HG02588 (cell line): ENCODE results near the gene NR4A2.

ENCODE experiments used
- ATAC-seq: cut with Tn5 transposase; IDR thresholded peaks from one replicate; pipeline ENCODE4 v1.9.1; 2021; ENCODE audit warnings: mild to moderate bottlenecking, moderate library complexity; ENCODE audit not compliant: unreplicated experiment

NR4A2 gene

DNA sequence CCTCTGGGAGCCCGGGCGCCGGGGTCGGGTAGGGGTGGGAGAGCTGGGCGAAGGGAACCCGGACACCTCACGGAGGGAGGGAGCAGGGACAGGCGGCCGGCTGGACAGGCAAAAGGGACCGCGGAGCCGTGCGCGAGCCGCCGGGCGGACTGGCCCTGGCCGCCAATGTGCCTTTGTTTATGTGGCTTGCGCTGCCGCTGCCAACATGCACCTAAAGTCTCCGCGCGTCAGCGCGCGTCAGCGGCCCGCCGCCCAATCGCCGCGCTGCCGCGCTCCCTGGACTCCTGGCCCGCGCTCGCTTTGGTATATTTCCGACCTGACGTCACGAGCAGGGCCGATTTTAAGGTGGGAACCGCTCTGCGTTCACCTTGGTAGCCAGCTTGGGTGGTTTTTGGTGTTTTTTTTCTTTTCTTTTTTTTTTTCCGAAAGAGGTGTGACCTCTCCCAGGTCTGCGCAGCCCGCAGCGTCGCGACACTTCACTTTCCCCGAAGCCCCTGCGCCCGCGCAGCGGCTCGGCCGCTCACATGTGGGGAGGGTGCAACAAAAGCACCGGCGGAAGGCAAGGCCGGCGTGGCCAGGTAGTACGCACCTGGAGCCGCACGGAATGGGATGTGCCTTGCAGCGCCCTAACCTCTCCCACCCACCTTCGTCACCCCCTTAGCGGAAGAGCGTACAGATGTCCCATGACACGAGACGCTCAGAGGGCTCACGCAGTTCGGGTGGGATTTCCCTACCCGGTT is at the start of gene NR4A2:
Gene NR4A2 (minus strand): TSS at position 188 of the 740 bp plus-strand sequence. CDS start 2,535 bp downstream, outside the sequence.
- ATAC-seq = peak; percentile 76

DNA sequence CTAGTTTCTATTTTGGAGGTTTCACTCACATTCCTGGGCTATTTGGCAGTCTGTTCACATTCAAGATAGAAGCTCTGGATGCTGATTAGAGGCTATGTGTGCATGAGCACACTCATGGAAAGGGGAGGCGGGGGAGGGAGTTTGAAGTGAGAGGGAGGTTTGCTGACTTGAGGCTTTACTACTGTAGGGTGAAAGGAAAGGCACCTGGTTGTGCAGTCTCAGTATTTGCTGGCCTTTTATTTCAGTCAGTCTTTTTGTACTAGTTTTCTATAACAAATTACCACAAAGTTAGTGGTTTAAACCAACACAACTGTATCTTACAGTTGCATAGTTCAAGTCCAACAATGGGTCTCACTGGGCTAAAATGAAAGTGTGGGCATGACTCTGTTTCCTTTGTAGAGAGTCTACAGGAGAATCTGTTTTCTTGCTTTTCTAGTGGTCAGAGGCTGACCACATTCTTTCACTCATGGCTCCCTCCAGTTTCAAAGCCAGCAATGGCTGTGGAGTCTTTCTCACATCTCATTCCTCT is 47.7 kb upstream of the NR4A2 start:
- peak; percentile 80 for ATAC-seq

DNA sequence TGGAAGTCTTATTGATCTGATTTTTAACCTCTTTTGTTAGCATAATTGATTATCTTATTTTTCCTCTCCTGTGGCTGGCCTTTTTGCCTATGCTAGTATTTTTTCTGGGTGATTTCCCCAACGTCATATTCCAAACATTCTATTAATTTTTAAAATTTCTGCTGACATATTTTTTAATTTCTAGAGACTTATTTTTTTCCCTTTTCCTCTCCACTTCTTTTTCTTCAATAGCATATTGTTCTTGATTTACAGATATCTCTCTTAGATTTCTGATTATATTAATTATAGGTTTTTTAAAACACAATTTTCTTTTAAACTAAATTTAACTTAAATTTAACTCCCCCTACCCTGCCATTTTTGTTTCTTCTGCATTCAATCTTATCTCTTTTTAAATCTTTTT is 47.2 kb upstream of the NR4A2 start:
- ATAC-seq = no peak

DNA sequence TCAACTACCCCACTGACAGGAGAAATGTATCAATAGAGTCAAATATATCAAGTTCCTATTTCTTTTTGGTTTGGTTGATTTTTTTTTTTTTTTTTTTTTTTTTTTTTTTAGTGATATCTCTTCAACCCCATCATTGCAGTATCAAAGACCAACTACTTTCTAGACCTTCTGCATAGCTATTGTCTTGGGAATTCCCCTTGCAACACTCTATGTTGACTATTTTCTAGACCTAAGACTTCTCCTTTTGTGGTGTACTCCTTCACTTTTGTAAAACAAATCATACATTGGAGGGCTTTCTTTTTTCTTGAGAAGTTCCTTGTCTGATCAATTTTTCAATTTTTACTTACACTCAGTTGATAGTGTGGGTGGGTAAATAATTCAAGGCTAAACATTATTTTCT is 46.5 kb upstream of the NR4A2 start:
- ATAC-seq = peak; percentile 52

DNA sequence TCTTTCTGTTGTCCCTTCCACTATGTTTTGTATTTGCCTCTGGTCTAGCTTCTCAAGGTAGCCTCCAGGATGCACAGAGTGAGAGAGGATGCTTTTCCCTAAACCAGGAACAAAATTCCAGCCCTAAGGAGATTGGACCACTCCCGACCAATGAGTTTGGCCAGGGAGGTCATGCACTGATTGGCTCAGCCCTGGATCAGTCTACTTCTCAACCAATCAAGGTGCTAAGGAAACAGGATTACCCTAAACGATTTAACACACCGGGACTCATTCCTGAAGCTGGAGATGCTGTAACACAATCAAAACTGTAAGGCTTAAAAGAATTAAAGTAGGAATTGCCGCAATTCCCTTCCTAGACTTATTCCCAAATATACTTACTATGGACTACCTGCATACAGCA is 34.2 kb upstream of the NR4A2 start:
- ATAC-seq = no peak

DNA sequence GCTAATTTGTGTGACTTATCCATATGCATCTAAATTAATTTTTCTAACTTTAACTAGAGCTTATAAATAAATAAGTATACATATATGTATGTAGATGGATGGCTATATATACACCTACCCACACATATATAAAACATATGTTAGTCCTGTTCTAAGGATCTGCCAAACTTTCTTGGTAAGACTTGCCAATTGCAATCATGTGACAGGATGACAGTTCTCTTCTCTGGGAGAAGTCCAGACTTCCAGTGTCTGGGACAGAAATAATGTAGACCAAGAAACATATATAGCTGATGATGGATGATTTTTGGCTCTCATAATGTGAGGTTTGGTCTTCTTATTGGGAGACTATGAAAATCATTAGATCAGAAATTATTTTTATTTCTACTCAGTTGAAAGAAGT is 30.6 kb upstream of the NR4A2 start:
- ATAC-seq = no peak

DNA sequence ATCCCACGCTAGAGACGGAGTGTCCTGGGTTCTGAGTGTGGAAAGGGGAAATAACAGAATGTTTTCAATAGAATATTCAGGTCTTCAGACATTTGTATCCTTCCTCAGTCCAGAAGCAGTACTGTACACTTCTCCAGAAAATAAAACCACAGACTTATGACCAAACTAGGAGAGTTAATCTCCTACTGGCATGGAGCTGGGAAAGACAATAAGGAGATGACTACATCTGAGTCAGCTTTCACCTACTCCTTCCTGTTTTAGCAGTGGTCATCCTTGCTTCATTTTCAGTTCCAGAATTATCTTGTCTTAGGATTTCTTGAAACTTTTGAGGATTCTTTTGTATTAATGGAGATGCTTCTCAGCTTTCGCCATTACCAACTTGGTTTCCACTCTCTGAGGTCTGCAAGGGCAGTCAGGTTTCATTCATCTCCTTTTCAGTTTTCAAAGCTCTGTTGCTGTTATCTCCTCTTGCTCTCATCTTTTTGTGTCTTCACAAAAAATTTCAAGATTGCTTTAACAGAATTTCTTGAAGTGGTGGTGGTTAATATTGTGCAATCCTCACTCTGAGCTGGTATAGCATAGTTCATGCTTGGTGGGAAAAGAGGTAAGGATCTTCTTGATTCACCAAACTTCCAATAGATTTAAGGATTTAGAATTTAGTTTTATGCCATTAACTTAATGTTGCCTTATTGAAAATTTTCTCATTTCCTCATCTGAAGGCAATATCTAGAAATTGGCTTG is 23.7 kb upstream of the NR4A2 start:
- ATAC-seq = no peak

DNA sequence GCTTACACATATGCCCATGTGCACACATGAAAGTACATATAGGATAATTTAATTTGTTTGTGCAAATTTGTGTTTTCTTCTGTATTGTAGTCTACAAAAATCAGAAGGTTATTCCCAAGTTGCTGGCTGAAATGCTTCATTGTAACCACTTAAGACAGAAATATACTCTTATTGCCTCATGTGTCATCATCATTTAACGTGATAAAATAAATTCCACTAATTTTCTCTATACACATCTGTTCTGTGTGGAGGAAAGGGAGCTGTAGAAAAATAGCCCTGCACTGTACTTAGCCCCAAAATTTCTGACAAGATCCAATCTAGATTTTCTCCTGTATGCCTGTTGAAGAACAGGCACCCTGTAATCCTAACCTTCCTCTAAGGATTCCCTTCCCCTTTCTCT is 20.4 kb upstream of the NR4A2 start:
- ATAC-seq = no peak

DNA sequence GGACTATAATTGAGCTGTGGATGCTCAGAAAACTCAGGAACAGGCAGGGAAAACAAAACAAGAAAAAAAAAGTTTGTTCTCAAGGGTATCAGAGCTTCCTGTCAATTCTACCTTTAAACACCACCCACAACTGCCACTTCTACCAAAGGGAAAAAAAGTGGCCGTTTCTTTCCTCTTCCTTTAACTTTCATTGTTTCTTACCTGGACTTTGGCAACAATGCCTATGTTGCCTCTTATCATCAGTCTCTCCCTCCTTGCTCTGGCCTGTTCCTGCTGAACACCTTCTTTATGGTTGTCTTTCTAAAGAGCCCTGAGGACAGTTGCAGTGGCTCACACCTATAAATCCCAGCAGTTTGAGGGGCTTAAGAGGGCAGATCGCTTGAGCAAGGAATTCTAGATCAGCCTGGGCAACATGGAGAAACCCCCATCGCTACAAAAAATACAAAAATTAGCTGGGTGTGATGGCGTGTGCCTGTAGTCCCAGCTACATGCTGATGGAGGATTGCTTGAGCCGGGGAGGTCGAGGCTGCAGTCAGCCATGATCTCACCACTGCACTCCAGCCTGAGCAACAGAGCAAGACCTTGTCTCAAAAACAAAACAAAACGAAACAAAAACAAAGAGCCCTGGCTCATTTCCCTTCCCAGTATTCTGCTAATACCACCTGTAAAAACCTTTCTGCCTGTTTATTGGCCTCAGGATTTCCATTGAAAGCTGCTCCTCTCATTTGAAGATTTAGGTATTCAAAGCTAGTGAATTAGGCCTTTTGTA is 18.0 kb upstream of the NR4A2 start:
- ATAC-seq = no peak

DNA sequence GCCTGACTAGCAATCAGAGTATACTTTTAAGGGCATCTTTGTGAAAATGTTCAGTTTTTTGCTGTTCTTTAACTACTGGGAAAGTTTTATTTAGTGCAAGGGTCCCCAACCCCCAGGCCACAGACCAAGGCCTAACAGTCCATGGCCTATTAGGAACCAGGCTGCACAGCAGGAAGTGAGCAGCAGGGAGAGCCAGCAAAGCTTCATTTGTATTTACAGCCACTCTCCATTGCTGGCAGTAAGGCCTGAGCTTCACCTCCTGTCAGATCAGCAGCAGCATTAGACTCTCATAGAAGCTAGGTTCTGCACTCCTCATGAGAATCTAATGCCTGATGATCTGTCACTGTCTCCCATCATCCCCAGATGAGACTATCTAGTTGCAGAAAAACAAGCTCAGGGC is 17.1 kb upstream of the NR4A2 start:
- no peak for ATAC-seq

DNA sequence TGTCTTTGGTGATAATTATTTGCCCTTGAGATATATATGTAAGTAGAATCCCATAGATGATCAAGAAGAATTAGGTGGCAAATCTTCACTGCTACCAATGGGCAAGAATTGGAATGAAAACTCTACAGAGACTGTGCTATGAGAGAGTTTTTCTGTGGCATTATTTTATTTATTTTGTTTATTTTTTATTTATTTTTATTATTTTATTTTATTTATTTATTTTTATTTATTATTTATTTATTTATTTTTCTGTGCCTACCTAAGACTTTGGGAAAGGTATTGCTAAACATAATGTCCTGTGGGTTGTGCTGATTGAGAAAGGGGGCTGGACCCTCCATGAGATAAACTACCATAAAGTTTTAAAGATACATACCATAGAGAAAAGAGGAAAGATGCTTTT is 16.6 kb upstream of the NR4A2 start:
- ATAC-seq = no peak

DNA sequence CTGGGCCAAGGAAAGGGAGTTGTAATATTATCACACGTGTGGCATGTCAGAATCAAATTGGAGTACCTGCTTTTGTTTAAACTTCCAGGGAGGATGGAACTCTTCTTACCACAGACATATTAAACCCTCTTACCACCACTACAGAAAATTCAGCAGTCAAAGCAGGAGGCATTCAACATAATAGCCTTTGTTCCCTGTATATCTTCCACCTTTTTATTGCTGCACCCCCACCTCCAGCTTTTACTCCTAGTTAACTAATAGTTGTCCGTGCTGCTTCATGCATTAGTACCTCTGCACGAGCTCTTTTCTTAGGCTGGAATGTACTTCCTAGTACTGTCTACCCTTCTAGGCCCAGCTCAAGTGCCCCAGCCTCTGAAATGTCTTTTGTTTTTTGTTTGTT is 14.9 kb upstream of the NR4A2 start:
- no peak for ATAC-seq

DNA sequence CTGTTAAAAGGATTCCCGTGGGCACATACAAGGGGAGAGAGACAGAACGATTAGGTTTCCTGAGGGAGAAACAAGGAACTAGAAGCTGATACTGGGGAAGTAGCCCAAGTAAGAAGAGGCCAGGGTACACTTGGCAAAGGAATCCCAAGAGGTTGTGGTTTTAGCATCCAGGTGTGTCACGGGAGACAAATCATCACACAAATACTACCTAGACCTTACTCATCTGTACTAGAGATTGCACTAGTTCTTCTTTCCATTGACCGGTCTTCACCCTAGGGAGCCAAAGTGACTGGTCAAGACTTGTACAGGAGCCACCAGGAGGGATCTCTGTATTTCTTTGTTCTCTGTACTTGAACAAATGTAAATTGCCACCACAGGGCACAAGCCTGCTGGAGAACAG is 14.2 kb upstream of the NR4A2 start:
- no peak for ATAC-seq

DNA sequence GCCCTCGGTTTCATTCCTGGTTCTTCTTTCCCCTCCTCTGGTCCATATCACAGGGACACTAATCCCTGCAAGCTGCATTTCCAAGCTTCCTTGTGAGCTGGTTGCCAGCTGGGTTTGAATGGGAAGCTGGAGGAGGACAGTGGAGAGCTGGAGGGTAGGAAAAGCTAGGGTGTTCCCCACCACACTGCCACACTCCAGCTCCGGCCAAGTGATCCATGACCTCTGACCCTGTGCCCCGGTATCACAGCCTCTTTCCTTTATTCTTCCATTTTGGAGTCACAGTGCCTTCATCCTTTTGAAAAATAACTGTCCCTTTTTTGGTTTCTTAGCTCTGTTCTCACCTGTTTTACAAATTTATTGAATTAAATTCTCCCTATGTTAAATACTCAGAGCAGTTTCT is 13.1 kb upstream of the NR4A2 start:
- no peak for ATAC-seq

DNA sequence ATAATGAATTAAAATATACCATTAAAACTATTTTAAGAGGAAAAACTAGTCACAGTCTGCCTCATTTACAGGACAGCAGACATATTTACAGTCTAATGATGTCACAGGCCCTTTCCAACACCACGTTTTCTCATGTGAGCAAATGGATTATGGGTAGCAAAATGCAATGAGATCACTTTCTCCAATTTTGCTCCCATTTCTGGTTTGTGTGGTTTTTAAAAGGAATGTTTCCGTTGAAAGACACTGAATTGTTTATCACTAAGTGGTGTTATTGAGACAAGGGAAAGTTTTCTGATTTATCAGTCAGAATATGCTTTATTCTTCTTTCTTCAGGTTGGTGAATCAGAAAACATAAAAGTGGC is 11.4 kb upstream of the NR4A2 start:
- ATAC-seq = no peak

DNA sequence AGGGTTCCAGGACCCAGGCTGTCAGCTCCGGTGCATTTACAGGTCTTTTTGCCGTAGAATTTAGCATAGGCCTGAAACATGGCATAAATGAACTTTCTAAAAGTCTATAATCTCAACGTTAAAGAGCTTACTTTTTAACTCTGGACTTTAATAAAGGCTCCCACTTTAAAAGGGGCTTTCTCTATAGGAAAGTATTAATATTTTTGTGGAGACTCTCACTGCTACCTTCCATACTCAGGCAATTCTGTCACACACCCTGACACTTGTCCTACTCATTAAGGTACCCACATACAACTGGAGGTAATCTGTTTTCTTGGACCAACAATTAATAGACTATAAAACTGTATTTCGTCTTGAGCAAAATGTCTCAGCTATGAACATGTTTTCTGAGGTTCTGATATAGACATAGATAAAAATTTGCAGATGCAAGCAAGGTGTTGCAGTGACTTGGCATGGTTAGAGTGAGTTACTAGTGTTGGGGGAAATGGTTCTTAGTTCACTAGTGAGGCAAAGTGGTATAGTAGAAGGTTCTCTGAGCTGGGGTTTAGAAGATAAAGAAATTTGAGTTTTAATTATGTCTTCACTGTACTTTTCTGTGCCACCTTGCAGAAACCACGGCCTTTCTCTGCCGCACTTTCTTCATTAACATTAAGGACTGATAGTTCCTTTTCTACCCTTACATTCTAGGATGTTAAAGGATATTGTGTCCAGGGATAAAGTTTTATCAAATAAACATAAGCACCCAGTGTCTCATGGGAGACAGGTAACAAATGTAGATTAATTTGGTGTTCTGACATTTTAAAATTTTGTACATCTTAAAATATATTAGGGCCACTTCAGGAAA is 10.8 kb upstream of the NR4A2 start:
- ATAC-seq = no peak

DNA sequence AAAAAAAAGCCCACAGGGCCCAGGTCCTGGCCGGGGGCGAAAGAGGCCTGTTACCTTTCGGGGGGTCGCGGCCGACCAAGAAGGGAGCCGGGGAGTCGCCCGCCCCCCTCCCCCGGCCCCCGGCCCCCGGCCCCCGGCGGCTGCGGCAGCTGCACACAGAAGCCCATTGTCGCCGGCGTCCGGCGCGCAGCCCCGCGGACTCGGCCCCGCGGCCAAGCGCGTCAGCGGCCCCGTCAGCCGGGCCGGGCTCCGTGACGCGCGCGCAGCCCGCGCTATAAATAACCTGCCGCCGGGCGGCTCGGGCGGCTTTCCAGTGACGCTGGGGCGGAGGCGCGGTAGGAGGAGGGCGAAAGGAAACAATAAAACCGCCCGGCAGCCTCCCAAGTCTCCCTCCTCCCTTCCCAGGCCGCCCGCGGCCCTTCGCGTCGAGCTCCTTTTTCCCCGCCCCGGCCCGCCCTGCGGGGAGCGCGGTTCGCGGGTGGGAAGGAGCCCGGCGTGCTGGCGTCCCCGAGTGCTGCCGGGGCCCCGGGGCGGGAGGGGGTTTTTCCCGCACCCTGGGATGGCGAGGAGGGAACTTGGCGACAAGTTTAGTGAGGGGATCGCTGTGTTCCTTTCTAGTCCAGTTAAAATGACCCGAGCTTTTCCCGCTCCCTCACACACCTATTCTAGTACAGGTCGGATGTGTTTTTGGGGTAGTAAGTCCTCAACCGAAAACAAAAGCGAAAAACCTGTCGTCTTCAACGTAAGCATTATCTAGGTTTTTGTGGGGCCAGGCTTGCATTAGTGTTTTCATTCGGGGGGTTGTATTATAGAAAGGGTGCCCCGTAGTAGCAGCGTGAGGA is 10.0 kb upstream of the NR4A2 start:
- ATAC-seq = peak; percentile 50

DNA sequence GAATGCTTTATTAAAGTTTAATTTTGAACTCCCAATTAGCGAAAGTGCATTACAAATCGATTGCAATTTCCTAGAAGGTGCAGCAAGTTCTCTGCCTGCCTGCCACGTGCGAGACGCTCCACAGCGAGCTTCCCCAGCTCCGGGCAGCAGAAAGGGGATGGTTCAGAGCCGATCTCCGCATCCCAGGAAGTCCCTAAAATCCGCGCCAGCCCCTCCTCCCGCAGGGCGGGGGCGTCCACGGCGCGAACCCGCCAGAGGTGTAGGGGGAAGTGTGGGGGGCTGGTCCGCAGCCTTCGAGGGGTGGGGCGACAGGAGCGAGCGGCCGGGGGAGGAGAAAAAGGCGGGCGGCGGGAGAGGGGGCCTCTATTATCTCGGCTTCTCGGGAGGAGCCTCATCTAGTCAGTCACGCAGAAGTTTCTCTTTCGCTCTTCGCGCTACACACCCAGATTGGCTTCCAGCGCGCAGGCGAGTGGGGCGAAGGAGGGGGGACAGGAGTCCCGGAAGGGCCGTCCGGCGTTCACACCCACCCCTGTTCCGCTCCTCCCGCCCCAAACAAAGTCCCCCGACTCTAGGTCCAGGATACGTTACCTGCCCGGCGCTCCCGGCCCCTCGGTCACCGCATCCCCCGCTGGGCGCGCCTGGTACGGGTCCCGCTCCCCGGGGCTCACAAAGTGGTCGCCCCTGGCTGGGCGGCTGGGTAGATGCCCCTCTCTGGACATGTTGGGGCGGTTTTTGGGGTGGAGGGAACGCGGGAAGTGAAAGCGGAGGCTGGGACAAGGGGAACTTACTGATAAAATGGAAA is 9.1 kb upstream of the NR4A2 start:
- peak; percentile 76 for ATAC-seq
